NCI-H345 treated with DMSO at 0.1 percent for 48 hours (cell line): Measurements from ENCODE around the gene KCNQ1.
A peak's percentile ranks its signal among the peaks of the same experiment; 100 is the strongest.

Source experiments
- DNase-seq: peaks from one replicate; lab custom pipeline; 2025; ENCODE audit not compliant: unreplicated experiment; lab: John Stamatoyannopoulos, UW

KCNQ1 gene

GRCh38 chr11:2691991-2692875 lies 247.4 kb downstream of the KCNQ1 start:
- peak; percentile 85 for DNase-seq

- no peak for DNase-seq
Observed at GRCh38 chr11:2693271-2694261, 248.8 kb downstream of the KCNQ1 start.

- no peak for DNase-seq
Observed at GRCh38 chr11:2694495-2694894, 249.7 kb downstream of the KCNQ1 start.

DNA sequence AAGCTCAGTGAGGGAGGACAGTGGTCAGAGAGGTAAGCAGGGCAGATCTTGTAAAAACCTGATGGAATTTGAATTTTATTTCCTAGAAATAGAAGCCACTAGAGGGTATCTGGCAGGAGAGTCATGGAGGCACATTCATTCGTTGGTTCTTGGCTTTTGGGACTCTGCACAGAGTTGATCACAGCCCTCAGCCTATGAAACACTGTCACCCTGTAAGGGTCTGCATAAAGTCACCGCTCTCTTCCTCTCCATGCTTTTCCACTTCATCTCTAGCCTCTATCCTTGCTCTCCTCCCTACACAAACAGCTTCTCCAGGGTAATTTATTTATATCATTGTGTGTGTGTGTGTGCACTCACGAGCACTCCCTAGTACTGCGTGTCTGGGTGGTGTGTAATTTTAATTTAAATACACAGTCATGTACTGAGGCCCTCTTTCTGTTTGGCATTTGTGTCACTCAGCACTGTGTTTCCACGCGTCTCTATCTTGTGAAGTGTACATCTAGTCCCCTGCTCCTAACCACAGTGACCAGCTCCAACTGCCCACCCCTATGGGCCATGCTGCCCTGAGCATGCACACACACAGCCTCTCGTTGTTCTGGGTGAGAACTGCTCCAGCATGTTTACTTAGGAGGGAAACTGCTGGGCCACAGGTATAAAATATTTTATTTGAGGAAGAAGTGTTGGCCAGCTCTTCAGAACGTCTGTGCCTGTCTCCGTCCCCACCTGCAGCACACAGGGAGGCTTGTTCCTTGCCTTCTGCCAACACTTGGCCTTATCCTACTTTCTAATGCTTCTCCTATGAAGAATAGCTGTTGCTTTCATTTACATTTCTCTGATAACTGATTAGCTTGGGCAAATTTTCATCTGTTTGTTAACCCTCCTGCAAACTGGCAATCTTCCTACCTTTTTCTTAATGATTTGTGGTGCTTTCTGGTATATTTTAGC lies 250.5 kb downstream of the KCNQ1 start:
- DNase-seq: no peak

GRCh38 chr11:2696455-2696854 lies 251.6 kb downstream of the KCNQ1 start:
- no peak for DNase-seq

DNA sequence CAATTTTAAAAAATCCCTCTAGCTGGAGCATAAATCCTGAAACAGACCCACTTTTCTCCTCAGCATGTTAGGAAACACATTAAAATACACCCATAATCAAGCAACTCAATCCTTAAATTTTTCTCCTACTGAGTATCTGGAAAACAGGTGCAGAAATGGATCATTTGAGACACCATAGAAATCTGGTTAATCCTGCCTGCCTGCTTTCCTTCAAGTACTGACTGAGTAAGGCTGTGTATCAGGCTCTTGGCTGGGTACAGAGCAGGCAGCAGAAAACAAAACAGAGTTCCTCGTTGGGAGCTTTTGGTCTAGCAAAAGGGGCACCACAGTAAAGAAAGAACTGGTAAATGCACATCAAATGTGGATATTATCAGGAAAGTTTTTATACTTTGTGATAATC lies 253.1 kb downstream of the KCNQ1 start:
- no peak for DNase-seq

DNA sequence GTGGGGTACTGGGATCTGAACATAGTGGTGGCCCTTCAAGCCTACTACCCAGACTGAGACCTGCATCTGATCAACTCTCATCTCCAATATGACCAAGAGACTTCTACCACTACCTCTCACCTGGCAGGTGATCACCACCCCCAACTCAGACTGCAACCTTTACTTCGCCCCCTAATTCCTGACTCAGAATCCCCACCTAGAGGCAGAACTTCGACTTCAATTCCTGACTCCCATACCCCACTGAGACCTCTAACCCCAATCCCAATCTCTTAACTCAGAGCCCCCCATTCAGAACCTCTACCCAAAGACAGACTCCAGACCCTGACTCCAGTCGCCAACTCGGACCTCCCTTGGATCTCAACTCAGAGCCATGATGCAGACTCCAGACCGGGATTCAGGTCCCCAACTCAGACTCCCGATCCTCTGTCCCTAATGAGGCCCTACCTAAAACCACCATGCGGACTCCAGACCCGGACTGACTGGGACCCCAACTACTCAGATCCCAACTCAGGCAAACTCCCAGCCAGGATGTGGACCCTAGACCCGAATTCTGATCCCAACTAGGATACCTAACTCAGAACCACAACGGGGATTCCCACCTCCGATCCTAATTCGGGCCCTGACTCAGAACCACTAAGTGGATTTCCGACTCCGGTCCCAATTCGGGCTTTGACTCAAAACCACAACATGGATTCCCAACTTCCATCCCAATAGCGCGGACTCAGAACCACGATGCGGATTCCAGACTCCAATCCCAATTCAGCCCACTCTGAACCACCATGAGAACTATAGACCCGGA lies 253.8 kb downstream of the KCNQ1 start:
- no peak for DNase-seq

- no peak for DNase-seq
Observed at GRCh38 chr11:2699185-2699530, 254.3 kb downstream of the KCNQ1 start.

- DNase-seq: peak; percentile 37
Observed at GRCh38 chr11:2699531-2700414, 255.0 kb downstream of the KCNQ1 start, which contains the start of gene KCNQ1OT1. Gene KCNQ1OT1, minus strand, starts transcription at chr11:2699994.

- DNase-seq: no peak
Observed at GRCh38 chr11:2700415-2701211, 255.8 kb downstream of the KCNQ1 start.

DNA sequence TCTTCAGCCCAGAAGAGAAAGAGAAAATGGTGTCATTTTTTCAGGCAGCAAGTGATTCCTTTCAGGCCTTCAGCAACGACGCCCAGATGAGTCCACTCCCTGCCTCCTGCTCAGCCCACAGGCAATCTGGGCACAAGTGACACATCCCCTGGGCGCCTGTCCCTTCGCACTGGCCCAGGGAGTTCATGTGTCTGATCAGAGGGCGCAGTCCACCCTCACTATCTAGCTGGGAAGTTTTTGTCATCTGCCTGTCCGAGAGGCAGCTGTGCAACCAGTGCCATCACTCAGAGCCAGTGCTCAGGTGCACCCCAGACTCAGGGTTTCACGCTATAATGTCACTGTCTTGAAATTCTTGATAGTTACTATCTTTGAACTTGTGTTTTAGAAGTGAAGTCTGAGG lies 256.4 kb downstream of the KCNQ1 start:
- no peak for DNase-seq

GRCh38 chr11:2701898-2702434 lies 257.2 kb downstream of the KCNQ1 start:
- DNase-seq: no peak

DNA sequence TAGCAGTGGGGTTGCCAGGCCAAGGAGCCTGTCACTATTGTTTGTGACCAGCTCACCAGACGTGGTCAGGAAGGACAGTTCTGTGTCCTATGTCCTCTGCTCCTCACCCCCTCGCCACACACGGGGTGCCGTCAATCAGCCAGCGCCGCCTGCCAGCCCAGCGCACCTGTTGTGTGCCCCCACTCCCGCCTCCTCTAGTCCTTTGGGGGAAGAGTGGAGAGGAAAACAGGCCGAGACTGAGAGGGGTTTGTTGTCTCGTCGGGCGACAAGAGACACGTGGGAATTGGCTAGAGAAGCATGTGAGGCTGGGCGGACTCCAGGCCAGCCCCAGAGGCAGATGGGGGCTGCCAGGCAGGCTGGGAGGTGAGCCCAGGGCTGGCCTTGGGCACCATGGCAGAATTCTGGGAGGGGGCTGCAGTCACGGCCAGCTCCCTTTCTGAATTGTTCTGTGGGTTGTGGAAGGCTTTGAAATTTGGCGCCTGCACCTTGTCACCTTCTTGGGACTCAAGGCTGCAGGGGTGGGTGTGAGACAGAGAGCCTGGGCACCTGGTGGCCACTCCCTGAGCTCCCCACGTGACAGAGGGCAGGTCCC lies 258.1 kb downstream of the KCNQ1 start:
- DNase-seq: no peak

GRCh38 chr11:2703363-2704141 lies 258.7 kb downstream of the KCNQ1 start:
- no peak for DNase-seq

- no peak for DNase-seq
Observed at GRCh38 chr11:2704356-2704755, 259.5 kb downstream of the KCNQ1 start.

- no peak for DNase-seq
Observed at GRCh38 chr11:2704896-2705606, 260.2 kb downstream of the KCNQ1 start.
